ENCODE data around the gene SAXO1.

DNA sequence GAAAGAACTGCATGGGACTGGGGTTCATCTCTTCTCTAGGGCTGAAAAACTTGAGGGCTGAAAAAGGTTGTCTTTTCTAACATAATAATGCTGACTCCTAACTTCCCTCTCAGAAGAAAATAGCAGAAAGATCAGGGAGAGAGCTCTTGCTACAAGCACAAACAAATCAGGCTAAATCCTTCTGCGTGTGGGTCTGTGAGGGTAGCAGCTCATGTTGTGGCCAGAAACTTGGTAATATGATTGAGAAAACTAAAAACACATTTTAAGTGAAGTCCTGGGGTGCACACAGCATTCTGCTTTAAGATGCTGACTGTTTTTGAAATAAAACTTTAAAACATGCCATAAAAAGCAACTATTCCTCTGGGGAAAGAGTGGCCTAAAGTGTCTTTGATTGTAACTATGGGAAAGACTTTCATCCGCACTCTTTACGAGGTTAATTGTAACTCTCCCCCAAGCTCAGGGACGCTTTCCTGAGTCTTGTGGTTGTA lies 56.7 kb downstream of the SAXO1 start:
- TF ChIP-seq CTCF (conservative IDR thresholded peaks at IDR 0.05): no peak
- TF ChIP-seq ZFX (IDR thresholded peaks at IDR 0.05): no peak

Data from C4-2B (cell line).